ENCODE results near the gene SLX4IP. TPM values are rescaled to one million over a fixed set of nuclear protein-coding genes. Genes with fewer than 3 reads are reported as not detected.

Gene SLX4IP
- total and polyA plus RNA-seq, 2 of the 13 experiments (the other 11 are each of a cell fraction or from before 2014, with no cell fraction given), result 3.6 to 7.3 TPM

DNA sequence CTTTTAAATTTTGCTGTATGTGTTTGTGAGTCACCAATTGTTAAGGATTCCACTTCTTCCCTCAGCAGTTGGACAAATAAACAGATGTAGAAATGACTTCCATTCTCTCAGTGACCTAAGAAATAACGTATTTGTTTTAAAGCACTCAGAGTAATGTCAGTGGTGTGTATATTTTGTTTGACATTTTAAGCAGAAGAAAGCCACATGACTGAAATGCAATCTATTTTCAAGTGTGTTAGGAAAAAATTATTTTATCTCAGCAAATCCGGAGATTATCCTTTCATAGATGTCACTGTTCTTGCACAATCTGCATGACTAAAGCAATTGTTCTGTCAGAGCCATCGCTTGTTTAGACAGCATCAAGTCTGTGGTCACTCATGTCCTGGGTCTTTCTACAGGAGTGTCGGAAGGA is 161.6 kb downstream of the SLX4IP start (continued):
- peak; percentile 62; the same call in 1 of the 2 replicates for TF ChIP-seq RCOR2 (CRISPR knock-in tag; IDR thresholded peaks at IDR 0.05)
- TF ChIP-seq, protein P1, sequence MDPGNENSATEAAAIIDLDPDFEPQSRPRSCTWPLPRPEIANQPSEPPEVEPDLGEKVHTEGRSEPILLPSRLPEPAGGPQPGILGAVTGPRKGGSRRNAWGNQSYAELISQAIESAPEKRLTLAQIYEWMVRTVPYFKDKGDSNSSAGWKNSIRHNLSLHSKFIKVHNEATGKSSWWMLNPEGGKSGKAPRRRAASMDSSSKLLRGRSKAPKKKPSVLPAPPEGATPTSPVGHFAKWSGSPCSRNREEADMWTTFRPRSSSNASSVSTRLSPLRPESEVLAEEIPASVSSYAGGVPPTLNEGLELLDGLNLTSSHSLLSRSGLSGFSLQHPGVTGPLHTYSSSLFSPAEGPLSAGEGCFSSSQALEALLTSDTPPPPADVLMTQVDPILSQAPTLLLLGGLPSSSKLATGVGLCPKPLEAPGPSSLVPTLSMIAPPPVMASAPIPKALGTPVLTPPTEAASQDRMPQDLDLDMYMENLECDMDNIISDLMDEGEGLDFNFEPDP (CRISPR knock-in tag; conservative IDR thresholded peaks at IDR 0.05), result no peak
- peak; percentile 50; the same call in 1 of the 2 replicates for TF ChIP-seq SMC3 (IDR thresholded peaks at IDR 0.05; ENCODE audit: low read length)
- TF ChIP-seq ZBTB38 (CRISPR knock-in tag; IDR thresholded peaks at IDR 0.05), result no peak
- no peak for TF ChIP-seq ZNF318 (CRISPR knock-in tag; IDR thresholded peaks at IDR 0.05)
- TF ChIP-seq MAFK (conservative IDR thresholded peaks at IDR 0.05 in 1 of 2, IDR thresholded peaks at IDR 0.05 in 1 of 2; ENCODE audit: low read length in 2 of 2), result 0 out of 4 replicates have a peak, but pooled peaks of 1 of the 2 experiments have one; percentile 2
- TF ChIP-seq KLF13 (CRISPR knock-in tag; IDR thresholded peaks at IDR 0.05), result no peak
- TF ChIP-seq, protein P2, sequence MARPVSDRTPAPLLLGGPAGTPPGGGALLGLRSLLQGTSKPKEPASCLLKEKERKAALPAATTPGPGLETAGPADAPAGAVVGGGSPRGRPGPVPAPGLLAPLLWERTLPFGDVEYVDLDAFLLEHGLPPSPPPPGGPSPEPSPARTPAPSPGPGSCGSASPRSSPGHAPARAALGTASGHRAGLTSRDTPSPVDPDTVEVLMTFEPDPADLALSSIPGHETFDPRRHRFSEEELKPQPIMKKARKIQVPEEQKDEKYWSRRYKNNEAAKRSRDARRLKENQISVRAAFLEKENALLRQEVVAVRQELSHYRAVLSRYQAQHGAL (CRISPR knock-in tag; IDR thresholded peaks at IDR 0.05; ENCODE audit: not compliant biosample characterization), result no peak
- peak; percentile 74 for TF ChIP-seq HMG20A (CRISPR knock-in tag; IDR thresholded peaks at IDR 0.05; ENCODE audit: borderline replicate concordance)
- TF ChIP-seq ZNF644 (CRISPR knock-in tag; IDR thresholded peaks at IDR 0.05; ENCODE audit: low read depth), result peak; percentile 30; the same call in 1 of the 2 replicates
- TF ChIP-seq RARA (CRISPR knock-in tag; IDR thresholded peaks at IDR 0.05), result no peak
- 0 out of 2 replicates have a peak, but pooled peaks have one; percentile 39 for TF ChIP-seq SMARCC2 (IDR thresholded peaks at IDR 0.05)
- TF ChIP-seq ZNF678 (CRISPR knock-in tag; IDR thresholded peaks at IDR 0.05), result no peak
- no peak for TF ChIP-seq ZNF788 (CRISPR knock-in tag; IDR thresholded peaks at IDR 0.05; ENCODE audit: borderline replicate concordance)
- TF ChIP-seq TGIF2 (CRISPR knock-in tag; IDR thresholded peaks at IDR 0.05), result peak; percentile 44; the same call in 1 of the 2 replicates
- TF ChIP-seq SOX6 (IDR thresholded peaks at IDR 0.05), result no peak
- TF ChIP-seq SOX6 (CRISPR knock-in tag; IDR thresholded peaks at IDR 0.05), result peak; percentile 75
- TF ChIP-seq ZNF333 (CRISPR knock-in tag; IDR thresholded peaks at IDR 0.05; ENCODE audit: borderline replicate concordance), result no peak
- TF ChIP-seq ZNF350 (CRISPR knock-in tag; IDR thresholded peaks at IDR 0.05; ENCODE audit: borderline replicate concordance, low read depth), result no peak
- no peak for TF ChIP-seq MIXL1 (CRISPR knock-in tag; IDR thresholded peaks at IDR 0.05)
- TF ChIP-seq NFKBIZ (CRISPR knock-in tag; IDR thresholded peaks at IDR 0.05), result no peak
